Uterus (tissue), 2 donors: ENCODE data around the gene G6PD.
"Not testable (repeated sequence)": the region's sequence is repeated elsewhere in the genome, so short reads cannot be mapped to it uniquely, and the experiment has no call there.

ENCODE experiments used
- POLR2A ChIP-seq, 2 donors: fragments of 450-650 bp; IDR thresholded peaks; one replicate each; pipeline ENCODE4 v1.6.1; 2016; ENCODE audit warnings: antibody characterized with exemption in 2 of 2, mild to moderate bottlenecking in 1 of 2, moderate library complexity in 1 of 2
- TF ChIP-seq, protein P1 (sequence below), 4 experiments: fragments of 200-600 bp in 2 of 4; fragments of 450-650 bp in 2 of 4; sonication (generic) in 2 of 4; IDR thresholded peaks; one replicate each; pipeline ENCODE4 v1.5.1; 2016 to 2019; ENCODE audit warnings: antibody characterized with exemption in 4 of 4, mild to moderate bottlenecking in 2 of 4, moderate library complexity in 1 of 4

- TF ChIP-seq, protein P1, sequence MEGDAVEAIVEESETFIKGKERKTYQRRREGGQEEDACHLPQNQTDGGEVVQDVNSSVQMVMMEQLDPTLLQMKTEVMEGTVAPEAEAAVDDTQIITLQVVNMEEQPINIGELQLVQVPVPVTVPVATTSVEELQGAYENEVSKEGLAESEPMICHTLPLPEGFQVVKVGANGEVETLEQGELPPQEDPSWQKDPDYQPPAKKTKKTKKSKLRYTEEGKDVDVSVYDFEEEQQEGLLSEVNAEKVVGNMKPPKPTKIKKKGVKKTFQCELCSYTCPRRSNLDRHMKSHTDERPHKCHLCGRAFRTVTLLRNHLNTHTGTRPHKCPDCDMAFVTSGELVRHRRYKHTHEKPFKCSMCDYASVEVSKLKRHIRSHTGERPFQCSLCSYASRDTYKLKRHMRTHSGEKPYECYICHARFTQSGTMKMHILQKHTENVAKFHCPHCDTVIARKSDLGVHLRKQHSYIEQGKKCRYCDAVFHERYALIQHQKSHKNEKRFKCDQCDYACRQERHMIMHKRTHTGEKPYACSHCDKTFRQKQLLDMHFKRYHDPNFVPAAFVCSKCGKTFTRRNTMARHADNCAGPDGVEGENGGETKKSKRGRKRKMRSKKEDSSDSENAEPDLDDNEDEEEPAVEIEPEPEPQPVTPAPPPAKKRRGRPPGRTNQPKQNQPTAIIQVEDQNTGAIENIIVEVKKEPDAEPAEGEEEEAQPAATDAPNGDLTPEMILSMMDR (IDR thresholded peaks at IDR 0.05): not testable (repeated sequence)
- TF ChIP-seq POLR2A (IDR thresholded peaks at IDR 0.05): not testable (repeated sequence)
Observed at GRCh38 chrX:154558060-154558690, 11.5 kb upstream of the G6PD start.
